Measurements from ENCODE around the gene NBL1.
"Not testable (repeated sequence)": the region's sequence is repeated elsewhere in the genome, so short reads cannot be mapped to it uniquely, and the experiment has no call there.

The NBL1 gene

GRCh38 chr1:19623523-19623922 is 20.6 kb upstream of the NBL1 start:
- no peak for DNase-seq

DNA sequence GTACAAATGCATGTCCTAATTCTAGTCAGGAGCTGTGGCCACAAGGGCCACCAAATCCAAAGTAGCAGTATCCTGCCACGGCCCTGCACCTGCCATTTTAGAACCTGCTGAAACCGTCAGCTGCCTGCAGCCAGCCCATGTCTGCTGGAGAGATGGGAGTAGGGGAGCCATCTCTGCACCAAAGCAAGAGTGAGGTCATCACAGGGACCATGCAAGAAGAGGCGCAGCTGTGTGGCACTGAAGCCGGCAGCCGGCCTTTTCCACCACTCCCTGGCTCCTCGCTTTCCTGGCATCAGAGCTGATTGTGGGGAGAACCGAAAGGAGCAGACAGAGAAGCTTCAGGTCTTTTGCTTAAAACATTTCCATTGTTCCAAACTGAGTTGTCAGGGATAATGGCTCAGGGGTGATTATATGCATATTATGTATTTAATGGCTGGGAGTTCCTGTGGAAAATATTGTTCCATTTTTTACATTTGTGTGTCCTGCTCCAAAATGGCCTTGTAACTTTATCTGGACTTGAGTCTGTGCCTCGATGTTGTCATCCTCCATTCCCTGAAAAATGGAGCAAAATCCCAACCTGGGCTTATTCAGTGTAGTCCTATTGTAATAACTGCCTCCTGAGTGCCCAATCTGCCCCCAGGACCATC is 18.7 kb upstream of the NBL1 start:
- no peak for DNase-seq

DNA sequence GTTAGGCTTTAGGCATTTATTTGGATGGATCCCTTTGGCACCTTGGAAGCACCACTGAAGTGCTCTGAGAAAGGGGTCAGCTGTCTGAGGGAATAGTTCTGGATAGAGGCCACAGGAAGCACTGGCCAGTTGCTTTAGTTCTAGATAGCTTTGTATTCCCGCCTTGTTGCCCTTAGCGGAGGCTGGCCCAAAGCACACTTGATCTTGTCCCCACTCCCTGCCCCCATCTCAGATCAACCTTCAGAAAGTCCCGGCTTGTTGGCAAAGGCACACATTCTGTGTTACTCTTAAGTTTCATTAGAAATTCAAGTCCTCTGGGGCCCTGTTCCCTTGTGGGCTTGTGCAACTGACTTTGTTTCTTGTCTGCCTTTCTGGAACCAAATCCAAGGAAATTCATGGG is 15.2 kb upstream of the NBL1 start:
- no peak for DNase-seq

DNA sequence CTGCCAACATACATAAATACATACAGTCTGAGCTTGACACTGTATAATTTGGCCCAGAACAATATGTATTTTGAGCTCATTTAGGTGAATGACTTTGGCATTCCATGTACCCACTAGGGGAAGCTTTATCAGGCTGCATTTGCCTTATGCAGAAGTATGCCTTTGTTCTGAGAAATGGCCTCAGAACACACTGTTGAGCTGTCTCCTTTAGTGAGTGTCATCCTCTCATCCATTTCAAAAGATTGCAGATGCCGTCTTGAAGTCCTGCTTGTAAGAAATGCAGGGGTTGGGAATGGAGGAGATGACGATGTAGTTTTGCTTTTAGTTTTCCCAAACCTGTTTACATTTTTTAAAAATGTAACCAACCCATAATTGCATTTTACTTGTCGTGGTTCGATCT is 14.8 kb upstream of the NBL1 start:
- no peak for DNase-seq

GRCh38 chr1:19630192-19630591 is 13.9 kb upstream of the NBL1 start:
- DNase-seq, result not testable (repeated sequence)

GRCh38 chr1:19630720-19631395 is 13.3 kb upstream of the NBL1 start:
- DNase-seq, result no peak

GRCh38 chr1:19632211-19632610 is 11.9 kb upstream of the NBL1 start:
- DNase-seq, result no peak

GRCh38 chr1:19633106-19633505 is 11.0 kb upstream of the NBL1 start:
- DNase-seq, result no peak

DNA sequence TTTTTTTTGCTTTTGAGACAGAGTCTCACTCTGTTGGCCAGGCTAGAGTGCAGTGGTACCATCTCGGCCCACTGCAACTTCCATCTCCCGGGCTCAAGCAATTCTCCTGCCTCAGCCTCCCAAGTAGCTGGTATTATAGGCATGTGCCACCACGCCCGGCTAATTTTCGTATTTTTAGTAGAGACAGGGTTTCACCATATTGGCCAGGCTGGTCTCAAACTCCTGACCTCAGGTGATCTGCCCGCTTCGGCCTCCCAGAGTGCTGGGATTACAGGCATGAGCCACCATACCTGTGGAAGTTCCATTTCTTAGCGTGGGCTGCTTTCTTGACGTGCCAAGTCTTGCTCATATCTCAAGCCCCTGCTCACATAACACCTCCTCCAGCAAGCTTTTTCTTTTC is 9.0 kb upstream of the NBL1 start:
- DNase-seq, result not testable (repeated sequence)

- no peak for DNase-seq
Measured at GRCh38 chr1:19635646-19636045, 8.5 kb upstream of the NBL1 start.

GRCh38 chr1:19636065-19636464 is 8.0 kb upstream of the NBL1 start:
- no peak for DNase-seq

GRCh38 chr1:19636749-19637148 is 7.4 kb upstream of the NBL1 start:
- DNase-seq, result not testable (repeated sequence)

DNA sequence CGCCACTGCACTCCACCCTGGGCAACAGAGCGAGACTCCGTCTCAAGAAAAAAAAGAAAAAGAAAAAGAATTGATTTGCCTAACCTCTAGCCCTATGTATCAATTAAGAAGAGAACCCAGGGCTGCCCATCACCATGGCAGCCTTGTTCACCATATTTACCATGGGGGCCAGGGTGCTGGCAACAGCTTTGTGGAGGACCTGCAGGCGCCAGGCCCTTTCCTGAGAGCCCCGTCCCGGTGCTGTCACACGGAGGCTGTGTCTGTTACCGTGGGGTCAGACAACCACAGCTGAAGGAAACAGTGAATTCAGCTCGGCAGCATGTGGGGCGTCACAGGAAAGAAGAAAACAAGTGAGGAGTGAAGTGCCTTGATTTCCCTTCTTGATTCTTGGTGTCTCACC is 6.5 kb upstream of the NBL1 start:
- DNase-seq, result no peak

- not testable (repeated sequence) for DNase-seq
Measured at GRCh38 chr1:19639228-19639627, 4.9 kb upstream of the NBL1 start.

DNA sequence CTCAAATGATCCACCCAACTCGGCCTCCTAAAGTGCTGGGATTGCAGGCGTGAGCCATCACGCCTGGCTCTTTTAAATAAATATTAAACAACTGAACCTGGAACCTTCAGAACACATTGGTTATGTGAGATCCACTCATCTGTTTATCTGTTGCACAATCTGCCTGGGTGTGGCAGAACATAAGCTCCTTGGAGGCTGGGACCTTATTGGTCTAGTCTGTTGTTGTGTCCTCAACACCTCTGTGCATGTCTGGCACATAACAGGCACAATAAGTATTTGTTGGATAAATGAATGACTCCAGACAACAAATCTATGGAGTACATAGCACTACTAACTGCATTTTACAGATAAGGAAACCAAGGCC is 4.1 kb upstream of the NBL1 start:
- DNase-seq, result no peak

DNA sequence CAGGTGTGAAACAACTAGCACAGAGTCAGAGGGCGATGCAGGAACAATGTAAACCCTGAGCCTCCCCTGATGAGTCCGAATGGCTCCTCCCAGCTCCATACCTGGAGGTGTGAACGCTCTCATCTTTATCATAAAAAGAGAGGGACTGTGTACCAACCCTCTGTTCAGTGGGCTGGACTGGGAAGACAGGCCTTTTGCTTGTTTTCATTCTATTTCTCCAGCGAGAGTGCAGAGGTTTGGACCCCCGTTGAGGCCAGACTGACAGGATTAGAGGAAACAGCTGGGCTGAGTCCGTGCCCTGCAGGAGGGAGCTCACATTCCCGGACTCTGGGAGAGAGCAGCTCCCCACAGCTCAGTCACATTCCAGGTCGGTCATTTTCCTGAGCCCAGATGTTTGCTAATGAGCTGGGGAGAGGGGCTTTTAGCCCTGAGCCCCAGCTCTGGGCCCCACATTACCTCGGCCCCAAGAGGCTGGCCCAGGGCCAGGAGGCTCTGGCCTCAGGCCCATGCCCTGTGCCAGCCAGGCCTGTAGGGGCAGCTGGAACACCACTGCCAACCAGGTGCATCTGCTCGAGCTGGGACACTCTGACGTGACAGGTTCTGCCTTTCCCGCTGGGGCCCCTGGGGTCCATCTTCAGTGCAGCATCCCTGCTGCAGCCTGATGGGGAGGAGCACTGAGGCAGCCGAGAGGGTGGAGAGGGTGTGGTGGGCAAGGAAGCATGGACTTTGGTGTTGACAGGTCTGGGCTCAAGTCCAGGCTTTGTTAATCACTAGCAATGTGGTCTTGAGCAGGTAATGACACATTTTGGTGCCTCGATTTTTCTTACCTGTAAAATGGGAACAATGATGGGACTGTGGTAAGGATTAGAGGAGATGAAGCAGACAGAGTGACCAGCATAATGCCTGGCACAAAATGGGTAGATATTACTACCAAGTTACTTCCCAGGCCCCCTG is 3.5 kb upstream of the NBL1 start:
- no peak for DNase-seq

GRCh38 chr1:19643121-19643520 is 990 bp upstream of the NBL1 start:
- DNase-seq, result no peak

DNA sequence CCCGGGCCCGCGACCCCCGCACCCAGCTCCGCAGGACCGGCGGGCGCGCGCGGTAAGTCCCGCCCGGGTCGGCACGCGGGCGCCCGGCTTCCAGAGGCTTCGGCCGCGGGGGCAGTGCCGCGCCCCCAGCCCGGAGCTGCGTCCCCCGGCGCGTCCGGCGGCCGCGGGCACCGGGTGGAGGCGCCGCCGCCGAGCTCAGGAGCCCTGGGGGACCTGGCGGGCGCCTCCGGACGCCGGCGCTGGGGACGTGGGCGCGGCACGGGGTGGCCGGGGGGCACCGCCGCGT is 227 bp downstream of the NBL1 start:
- no peak for DNase-seq

GRCh38 chr1:19644681-19645410 is 735 bp downstream of the NBL1 start:
- no peak for DNase-seq

DNA sequence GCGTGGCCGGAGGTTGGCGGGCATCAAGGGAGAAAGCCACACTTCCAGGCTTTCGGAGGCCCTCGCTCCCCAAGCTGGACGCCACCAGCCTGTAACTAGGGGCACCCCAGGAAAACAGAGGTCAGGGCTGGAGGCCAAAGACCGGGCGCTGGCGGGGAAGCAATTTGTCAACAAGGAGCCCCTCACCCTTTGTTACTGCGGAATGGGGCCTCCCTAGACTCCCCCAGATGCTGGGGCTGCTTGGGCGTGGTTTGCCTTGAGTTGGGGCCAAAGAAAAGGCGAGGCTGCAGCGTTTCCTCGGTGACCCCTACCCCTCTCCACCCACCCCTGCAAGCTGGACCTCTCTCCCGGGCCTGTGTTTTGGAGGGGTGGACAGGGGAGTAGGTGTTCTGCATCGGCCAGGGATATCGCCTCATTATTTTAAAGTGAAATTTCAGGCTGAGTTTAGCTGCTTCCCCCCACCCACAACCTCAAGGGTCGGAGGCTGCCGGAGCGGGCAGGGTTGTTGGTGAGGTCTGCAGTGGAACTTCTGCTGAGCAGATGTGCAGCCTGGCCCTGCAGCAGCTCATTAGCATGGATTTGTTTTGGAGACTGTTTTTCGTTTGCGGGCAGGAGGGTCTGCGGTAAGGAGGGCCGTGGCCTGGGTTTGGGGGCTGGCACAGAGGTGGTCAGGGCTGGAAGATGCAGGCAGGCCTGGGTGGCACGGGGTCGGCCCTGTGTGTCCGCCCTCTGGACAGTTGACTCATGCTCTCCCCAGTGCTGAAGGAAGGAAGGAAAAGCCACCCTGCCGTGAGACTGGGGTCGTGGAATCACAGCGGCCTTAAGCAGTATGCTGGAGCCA is 1.5 kb downstream of the NBL1 start:
- no peak for DNase-seq

DNA sequence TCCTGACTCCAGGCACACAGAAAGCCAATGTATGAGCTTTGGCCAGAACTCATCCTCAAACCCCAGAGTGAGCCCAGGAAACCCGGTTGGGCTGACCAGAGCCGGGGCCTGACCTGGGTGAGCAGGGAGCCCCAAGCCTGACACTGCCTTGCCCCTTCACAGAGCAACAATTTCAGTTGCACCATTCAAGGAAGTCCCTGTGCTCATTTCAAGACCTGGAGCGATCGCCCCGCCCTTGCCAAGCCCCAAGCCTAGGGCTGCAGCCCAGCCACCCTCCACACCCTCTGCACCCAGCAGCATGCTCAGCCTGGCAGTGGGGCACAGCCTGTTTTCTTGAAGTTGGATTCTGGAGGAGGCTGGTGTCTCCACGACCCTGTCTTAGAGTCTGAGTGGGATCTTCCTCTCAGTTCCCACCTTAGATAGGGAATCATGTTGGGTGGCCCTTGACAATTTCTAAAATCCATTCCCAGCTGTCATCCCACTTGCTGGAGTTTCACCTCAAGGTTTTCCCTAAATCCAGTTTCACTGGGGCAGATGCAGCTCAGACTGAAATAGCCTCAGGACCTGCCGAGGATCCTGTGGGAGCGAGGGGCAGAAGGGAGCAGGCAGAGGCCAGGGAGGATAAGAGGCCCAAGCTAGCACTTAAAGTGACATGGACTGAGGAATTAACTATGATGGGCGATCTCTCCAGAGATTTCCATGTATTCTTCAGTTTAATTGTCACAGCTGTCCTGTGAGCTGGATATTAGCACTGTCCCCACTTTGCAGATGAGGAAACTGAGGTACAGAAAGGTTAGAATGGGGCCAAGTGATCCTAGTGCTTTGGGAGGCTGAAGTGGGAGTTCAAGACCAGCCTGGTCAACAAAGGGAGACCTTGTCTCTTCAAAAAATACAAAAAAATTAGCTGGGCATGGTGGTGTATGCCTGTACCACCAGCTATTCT is 2.5 kb downstream of the NBL1 start:
- DNase-seq, result no peak
